T-helper 1 cell treated with Interleukin-12 subunit alpha and Interleukin-12 subunit beta and Interleukin-4 antibody, amounts not matched to agents 30 μg/mL and 1 μg/mL, for 36 hours (primary cell): ENCODE results near the gene TMEM191B.
"Not testable (repeated sequence)": the region's sequence is repeated elsewhere in the genome, so short reads cannot be mapped to it uniquely, and the experiment has no call there.

Experiments used
- H3K27ac Mint-ChIP-seq: one replicate; pipeline ENCODE4 v1.8.0; 2021; ENCODE audit warnings: mild to moderate bottlenecking, mixed read lengths
- H3K27me3 Mint-ChIP-seq: one replicate; pipeline ENCODE4 v1.8.0; 2021; ENCODE audit warnings: low read depth, mixed read lengths
- H3K36me3 Mint-ChIP-seq: one replicate; pipeline ENCODE4 v1.8.0; 2021; ENCODE audit warnings: low read depth, mixed read lengths
- H3K4me1 Mint-ChIP-seq: one replicate; pipeline ENCODE4 v1.8.0; 2021; ENCODE audit warnings: low read depth, mixed read lengths
- H3K4me3 Mint-ChIP-seq: one replicate; pipeline ENCODE4 v1.8.0; 2021; ENCODE audit warnings: mild to moderate bottlenecking, moderate library complexity, mixed read lengths
- H3K9me3 Mint-ChIP-seq: one replicate; pipeline ENCODE4 v1.8.0; 2021; ENCODE audit warnings: mixed read lengths

The TMEM191B gene

DNA sequence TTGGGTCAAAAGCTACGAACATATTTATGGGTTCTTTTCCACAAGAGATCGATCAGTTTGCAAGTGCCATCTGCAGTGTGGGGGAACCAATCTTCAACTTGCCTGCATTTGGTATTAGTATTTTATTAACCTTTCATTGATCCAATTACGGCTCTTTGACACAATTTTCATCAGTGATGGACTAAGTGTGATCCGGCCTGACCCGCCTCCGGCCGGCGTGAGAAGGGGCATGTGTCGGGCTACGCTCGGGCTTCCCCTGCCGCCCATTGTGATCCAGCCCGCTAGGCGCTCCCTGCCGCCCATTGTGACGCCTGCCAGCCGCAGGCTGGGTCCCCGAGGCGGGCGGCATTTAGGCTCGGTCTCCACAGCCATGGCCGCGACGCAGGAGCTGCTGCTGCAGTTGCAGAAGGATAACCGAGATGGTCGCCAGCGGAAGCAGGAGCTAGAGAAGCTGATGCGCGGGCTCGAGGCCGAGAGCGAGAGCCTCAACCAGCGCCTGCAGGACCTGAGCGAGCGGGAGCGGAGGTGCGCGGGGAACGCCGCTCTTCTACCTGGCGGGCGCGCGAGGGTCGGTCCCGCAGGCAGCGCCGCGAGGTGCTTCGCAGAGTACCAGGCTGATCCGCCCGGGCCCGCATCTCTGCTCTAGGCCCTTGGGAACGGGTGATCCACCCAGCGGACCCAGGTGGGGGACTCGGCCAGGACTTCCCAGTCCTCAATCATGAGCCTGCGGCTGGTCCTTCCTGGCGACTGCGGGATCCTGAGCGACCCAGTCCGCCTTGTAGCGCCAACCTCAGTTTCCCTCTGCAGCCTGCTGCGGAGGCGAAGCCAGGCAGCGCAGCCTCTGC is at the start of gene TMEM191B:
Gene TMEM191B, plus strand, starts transcription at position 51 of the 845 bp plus-strand sequence. Its CDS starts 179 bp downstream, at position 230.
- not testable (repeated sequence) for H3K36me3 Mint-ChIP-seq, H3K9me3 Mint-ChIP-seq, H3K27me3 Mint-ChIP-seq, H3K27ac Mint-ChIP-seq, H3K4me3 Mint-ChIP-seq, H3K4me1 Mint-ChIP-seq

DNA sequence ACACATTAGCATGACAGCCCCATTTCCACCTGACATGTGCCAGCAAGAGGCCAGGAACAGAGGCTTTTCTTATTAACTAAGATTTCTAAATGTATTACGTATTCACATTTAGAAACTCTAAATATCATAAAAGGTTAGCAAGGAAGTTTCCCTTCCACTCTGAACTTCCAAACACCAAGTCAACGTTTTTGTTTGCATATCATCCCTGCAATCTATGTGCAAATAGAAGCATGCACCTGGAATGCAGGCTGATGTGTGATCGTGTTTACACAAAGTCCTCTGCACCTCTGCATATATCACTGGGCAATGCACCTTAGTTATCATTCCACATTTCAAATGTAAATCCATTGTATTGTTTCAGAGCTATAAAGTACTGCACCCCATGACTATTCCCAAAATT is 31.4 kb upstream of the TMEM191B start:
- H3K36me3 Mint-ChIP-seq, H3K4me3 Mint-ChIP-seq, H3K27me3 Mint-ChIP-seq, H3K9me3 Mint-ChIP-seq, H3K27ac Mint-ChIP-seq, H3K4me1 Mint-ChIP-seq: not testable (repeated sequence)

DNA sequence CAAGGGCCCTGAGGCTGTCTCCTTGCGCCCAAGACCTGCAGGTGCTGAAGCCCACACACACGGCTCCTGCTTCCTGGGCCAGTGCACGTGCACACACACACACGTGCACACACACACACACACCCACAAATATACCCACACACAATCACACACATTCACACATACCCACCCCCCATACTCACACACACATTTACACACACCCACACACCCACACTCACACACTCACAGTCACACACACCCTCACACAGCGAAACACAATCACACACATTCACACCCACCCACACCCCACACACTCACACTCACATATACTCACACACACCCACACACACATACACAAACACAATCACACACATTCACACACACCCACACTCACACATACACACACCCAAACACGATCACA is 16.3 kb upstream of the TMEM191B start:
- H3K4me3 Mint-ChIP-seq, H3K4me1 Mint-ChIP-seq, H3K36me3 Mint-ChIP-seq, H3K9me3 Mint-ChIP-seq, H3K27me3 Mint-ChIP-seq, H3K27ac Mint-ChIP-seq: not testable (repeated sequence)

DNA sequence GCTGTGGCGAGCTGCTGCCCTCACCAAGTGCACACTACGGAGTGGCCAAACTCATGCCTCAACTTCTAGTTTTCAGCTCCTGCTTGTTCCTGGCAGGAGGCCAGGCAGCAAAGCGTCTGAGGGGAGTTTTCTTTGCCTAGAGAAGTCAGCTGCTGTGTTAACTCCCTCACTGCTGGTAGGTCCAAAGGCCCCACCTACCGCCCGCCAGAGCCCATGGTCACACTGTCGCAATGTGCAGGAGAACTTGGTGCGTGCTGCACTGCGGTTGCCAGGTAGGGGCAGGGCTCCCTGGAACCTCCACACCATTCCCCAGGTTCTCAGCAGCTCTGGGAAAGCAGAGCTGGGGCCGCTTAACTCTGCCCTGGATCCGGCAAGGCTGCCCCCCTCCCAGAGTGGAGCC is 15.2 kb upstream of the TMEM191B start:
- not testable (repeated sequence) for H3K4me3 Mint-ChIP-seq, H3K27me3 Mint-ChIP-seq, H3K4me1 Mint-ChIP-seq, H3K27ac Mint-ChIP-seq, H3K36me3 Mint-ChIP-seq, H3K9me3 Mint-ChIP-seq

DNA sequence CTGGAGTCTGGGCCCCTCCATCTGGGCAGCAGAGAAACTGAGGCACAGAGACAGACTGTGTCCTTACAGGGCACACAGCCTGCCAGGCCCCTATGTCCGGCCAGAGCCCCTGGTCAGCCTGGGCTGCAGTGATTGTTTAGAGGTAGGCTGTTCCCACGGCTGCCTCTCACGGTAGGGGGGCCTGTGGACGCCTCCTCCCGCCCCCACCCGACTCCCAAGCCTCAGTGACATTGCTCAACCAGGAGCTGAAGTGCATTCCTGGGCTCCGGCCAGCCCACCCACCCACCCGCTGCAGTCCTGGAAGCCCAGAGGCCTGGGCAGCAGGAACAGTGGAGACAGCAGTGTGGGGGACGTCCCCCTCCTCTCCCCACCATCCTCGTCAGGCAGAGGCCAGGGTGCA is 14.1 kb upstream of the TMEM191B start:
- H3K4me1 Mint-ChIP-seq, H3K27ac Mint-ChIP-seq, H3K27me3 Mint-ChIP-seq, H3K4me3 Mint-ChIP-seq, H3K9me3 Mint-ChIP-seq, H3K36me3 Mint-ChIP-seq: not testable (repeated sequence)

DNA sequence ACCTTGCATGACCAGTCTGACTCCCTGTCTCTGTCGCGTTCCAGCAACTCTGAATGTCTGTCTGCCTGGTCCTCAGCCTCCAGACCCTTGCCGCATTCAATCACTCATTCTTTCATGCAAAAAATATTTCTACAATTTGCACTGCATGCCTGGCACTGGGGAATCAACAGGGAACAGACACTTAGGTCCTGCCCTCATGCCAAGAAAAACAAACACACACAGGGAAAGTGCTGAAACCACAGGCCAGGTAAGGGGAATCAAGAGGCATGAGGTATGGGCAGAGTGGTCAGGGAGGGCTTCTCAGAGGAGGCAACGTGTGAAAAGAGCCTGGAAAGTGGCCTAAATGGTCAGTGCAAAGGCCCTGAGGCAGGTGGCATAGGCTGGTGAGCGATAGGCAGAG is 9.5 kb upstream of the TMEM191B start, which contains the start of gene GGTLC3:
Gene GGTLC3, minus strand, starts transcription at position 101 of the 400 bp plus-strand sequence. CDS start 264 bp downstream, outside the sequence.
- H3K9me3 Mint-ChIP-seq, H3K27me3 Mint-ChIP-seq: not testable (repeated sequence)

DNA sequence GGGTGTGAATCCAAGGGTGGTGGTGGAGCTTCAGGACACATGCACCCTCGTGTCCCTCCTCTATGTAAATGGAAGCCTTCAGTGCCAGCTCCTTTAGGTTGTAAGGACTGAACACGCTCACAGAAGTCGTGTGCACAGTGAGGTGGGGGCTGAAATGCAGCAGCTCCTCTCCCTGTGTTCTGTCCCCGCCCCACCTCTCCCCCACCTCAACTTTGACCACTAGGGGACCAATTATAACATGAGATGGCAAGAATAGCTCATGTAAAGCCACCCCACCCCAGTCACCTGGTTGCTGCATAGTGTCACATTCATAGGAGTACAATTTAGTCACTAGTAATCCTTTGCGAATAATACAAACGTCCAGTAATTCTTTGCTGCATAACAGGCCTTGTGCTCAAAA is 4.8 kb upstream of the TMEM191B start:
- H3K4me3 Mint-ChIP-seq, H3K27me3 Mint-ChIP-seq, H3K4me1 Mint-ChIP-seq, H3K9me3 Mint-ChIP-seq, H3K27ac Mint-ChIP-seq, H3K36me3 Mint-ChIP-seq: not testable (repeated sequence)

More for the DNA sequence above, 9.5 kb upstream of the TMEM191B start, which contains the start of gene GGTLC3:
- not testable (repeated sequence) for H3K36me3 Mint-ChIP-seq, H3K27ac Mint-ChIP-seq, H3K4me1 Mint-ChIP-seq, H3K4me3 Mint-ChIP-seq

DNA sequence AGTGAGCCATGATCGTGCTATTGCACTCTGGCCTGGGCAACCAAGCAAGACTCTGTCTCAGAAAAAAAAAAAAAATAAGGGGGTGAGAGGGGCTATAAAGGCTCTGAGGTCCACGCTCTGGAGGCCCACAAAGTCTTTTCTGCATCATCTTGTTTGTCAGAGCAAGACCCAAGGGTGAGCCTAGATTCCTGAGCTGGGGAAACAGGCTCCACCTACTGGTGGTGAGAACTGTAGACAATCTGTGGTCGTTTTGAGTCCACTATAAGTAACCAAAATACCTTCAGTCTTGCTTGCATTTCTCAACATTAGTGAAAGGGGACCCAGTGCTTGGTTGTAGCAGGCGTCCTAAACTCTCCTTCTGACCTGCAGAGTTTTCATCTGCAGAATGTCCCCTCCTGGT is 4.3 kb upstream of the TMEM191B start:
- not testable (repeated sequence) for H3K4me1 Mint-ChIP-seq, H3K27me3 Mint-ChIP-seq, H3K36me3 Mint-ChIP-seq, H3K27ac Mint-ChIP-seq, H3K4me3 Mint-ChIP-seq, H3K9me3 Mint-ChIP-seq

DNA sequence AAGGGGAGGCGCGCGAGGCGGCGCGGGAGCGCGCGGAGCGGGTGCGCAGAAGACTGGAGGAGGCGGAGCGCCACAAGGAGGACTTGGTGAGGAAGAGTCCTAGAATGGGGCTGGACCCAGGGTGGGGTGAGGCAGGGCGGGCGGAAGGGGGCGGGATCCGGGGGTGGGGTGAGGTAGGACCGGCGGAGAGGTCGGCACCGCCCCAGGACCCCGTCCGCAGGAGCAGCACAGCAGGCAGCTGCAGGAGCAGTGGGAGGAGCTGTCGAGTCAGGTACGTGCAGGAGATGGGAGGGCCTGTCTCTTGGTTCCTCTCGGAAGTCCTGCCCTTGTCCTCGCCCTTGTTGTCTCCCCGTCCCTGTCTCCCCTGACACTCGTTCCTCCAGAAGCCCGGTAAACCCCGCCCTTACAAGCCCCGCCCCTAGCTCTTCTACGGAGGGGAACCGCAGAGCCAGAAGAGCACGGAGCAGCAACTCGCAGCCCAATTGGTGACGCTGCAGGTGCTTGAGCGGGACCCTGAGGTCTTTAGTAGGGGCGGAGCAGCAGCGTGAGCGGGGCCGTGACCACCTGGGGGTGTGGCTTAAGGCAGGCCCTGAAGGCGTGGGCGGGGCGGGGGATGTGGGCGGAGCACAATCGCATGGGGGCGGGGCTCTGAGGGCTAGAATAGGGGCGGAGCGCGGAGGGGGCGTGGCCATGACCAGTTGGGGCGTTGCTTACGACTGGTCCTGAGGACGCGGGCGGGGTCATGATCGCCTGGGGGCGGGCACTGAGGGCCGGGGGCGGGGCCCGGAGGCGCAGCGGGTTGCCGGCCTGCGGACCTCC is 1.2 kb downstream of the TMEM191B start:
- not testable (repeated sequence) for H3K4me1 Mint-ChIP-seq, H3K27ac Mint-ChIP-seq, H3K36me3 Mint-ChIP-seq, H3K9me3 Mint-ChIP-seq, H3K27me3 Mint-ChIP-seq, H3K4me3 Mint-ChIP-seq

DNA sequence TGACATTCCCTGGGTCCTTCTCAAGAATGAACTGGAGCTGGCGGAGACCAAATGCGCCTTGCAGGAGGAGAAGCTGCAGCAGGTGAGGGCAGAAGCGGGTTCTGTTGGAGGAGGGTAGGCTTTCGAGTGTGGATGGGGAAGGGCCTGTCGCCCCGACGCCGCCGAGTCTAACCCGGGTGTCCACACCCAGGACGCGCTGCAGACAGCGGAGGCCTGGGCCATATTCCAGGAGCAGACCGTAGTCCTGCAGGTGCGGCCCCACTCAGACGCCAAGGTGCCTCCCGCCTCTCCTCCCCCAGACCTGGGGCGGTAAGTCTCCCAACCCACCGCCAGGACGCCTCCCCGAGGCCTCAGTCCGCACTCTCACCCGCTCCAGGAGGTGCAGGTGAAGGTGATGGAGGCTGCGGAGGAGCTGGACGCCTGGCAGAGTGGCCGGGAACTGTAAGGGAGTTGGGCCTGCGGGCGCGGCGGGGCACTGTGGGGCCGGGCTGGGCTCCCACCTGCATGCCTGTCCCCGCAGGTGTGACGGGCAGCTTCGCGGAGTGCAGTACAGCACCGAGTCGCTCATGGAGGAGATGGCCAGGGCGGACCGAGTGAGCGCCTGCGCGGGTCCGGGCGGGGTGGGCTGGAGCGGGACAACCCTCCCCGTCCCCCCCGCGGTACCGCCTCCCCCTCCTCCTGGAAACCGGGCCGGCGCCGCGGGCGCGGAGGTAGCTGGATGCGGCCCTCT is 2.0 kb downstream of the TMEM191B start:
- not testable (repeated sequence) for H3K27ac Mint-ChIP-seq, H3K36me3 Mint-ChIP-seq, H3K27me3 Mint-ChIP-seq, H3K4me3 Mint-ChIP-seq, H3K9me3 Mint-ChIP-seq, H3K4me1 Mint-ChIP-seq

DNA sequence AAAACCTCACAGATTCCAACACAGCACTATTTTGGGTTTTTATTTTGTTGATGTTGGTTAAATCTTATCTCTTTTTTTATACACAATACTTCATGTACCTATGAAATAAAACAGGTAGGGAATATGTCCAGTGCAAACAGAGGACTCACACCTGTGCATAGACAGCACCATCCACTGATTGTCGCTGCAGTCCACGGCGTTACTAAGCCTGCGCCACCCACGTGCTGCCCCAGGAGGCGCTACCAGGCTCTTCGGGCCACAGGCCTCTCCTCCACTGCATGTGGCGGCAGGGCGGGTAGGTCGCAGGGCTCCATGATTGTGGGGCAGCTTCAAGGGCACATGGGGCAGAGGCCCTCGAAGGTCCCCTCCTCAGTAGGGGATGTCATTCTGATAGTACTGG is 6.0 kb downstream of the TMEM191B start:
- H3K9me3 Mint-ChIP-seq, H3K4me3 Mint-ChIP-seq, H3K4me1 Mint-ChIP-seq, H3K36me3 Mint-ChIP-seq, H3K27me3 Mint-ChIP-seq, H3K27ac Mint-ChIP-seq: not testable (repeated sequence)

DNA sequence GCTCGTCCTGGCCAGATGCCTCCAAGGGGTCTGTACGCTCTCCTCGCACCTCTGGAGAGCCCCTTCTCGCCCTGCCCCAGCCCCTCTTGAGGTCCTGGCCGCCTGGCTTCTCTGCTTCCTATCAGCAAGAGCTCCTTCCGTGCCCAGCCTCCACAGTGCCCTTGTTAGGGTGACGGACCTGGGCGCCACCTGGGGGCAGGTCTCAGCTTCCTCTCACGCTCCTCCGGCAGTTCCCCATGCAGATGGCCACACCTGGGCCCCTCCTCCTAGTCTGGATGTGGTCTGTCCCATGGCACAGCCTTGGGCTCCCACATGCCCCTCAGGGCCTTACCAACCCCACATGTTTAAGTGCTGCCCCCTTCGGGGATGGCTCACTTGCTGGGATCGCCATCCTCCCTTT is 6.7 kb downstream of the TMEM191B start:
- not testable (repeated sequence) for H3K27ac Mint-ChIP-seq, H3K4me3 Mint-ChIP-seq

DNA sequence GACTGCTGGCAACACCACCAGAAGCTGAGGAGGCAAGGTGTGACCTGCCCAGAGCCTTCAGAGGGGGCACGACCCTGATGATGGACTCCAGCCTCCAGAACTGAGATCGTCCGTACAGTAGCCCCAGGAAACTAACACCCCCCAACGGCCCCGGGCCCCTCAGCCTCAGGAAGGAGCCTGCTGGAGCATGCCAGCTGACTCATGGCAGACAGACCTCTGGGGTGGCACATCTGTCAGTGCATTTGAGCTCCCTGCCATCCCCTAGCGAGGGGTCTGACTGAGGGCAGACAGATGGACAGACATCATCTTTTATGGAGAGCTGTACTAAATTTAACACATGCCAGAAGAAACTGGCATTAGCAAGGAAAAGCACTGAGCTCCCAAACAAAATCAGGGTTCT is 12.4 kb downstream of the TMEM191B start:
- not testable (repeated sequence) for H3K36me3 Mint-ChIP-seq, H3K4me3 Mint-ChIP-seq, H3K9me3 Mint-ChIP-seq, H3K27ac Mint-ChIP-seq, H3K27me3 Mint-ChIP-seq, H3K4me1 Mint-ChIP-seq

More for the DNA sequence above, 6.7 kb downstream of the TMEM191B start:
- not testable (repeated sequence) for H3K4me1 Mint-ChIP-seq, H3K9me3 Mint-ChIP-seq, H3K27me3 Mint-ChIP-seq, H3K36me3 Mint-ChIP-seq

DNA sequence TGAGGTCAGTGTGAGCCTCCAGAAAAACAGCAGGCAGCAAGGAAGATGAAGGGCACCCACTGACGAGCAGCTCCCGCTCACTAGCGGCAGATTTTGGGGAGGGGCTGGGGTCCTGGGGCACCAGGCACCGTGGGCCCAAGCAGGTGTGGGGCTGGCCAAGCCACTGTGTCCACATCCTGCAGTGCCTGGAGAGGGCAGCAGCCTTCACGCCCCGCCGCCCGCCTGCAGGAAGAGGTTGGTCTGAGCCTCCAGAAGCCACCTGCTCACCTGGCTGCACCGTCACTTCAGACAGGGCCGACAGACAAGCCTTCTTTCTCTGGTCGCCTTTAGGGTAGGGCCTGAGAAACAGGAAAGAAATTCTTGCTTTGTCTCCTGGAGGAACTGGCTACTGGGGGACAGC is 15.8 kb downstream of the TMEM191B start:
- not testable (repeated sequence) for H3K27me3 Mint-ChIP-seq, H3K9me3 Mint-ChIP-seq, H3K27ac Mint-ChIP-seq, H3K4me1 Mint-ChIP-seq, H3K36me3 Mint-ChIP-seq, H3K4me3 Mint-ChIP-seq

DNA sequence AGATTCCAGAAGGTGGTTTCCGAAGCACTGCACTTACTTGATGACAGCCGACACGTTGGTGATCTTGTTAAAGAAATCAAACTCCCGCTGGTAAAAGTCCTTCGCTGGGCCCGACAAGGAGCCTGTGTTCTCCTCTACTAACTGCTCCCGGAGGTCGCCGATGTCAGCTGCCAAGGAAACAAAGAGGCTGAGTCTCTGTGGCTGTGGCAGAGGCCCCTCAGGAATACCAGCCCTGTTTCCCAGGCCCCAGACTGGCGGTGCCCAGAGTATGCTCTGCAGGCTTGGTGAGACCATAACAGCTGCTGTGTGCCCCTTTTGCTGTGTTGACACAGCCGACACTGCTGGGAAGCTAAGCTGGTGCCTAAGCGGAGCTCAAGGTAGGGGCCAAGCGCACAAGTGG is 17.0 kb downstream of the TMEM191B start:
- not testable (repeated sequence) for H3K27ac Mint-ChIP-seq, H3K36me3 Mint-ChIP-seq, H3K27me3 Mint-ChIP-seq, H3K4me3 Mint-ChIP-seq, H3K9me3 Mint-ChIP-seq, H3K4me1 Mint-ChIP-seq
